Testis (tissue), 3 donors: ENCODE results near the gene IVL. TPM values are rescaled to one million over a fixed set of nuclear protein-coding genes. Genes with fewer than 3 reads are reported as not detected.

ENCODE experiments used
- DNase-seq: peaks from one replicate; pipeline ENCODE4 v3.0.0-alpha.2; 2019
- H3K27ac ChIP-seq, 2 donors: fragments of 200-600 bp; sonication (generic); one replicate each; pipeline ENCODE4 v1.5.1; 2019
- H3K27me3 ChIP-seq: fragments of 200-600 bp; sonication (generic); one replicate; pipeline ENCODE4 v1.5.1; 2019
- H3K36me3 ChIP-seq: fragments of 200-600 bp; sonication (generic); one replicate; pipeline ENCODE4 v1.5.1; 2017; ENCODE audit warnings: low read depth; ENCODE audit errors: missing control alignments
- H3K4me1 ChIP-seq: fragments of 200-600 bp; sonication (generic); one replicate; pipeline ENCODE4 v1.5.1; 2019
- H3K4me3 ChIP-seq, 2 donors: fragments of 200-600 bp; sonication (generic); one replicate each; pipeline ENCODE4 v1.5.1; 2017 to 2019
- H3K9me3 ChIP-seq: fragments of 200-600 bp; sonication (generic); one replicate; pipeline ENCODE4 v1.5.1; 2017
- POLR2A ChIP-seq: fragments of 450-650 bp; IDR thresholded peaks from one replicate; pipeline ENCODE4 v1.6.1; 2017; ENCODE audit warnings: antibody characterized with exemption, mild to moderate bottlenecking, moderate library complexity
- WGBS, 2 donors: methylation state at CpG; one replicate each; pipeline ENCODE4 v1.1.5; 2018; 5-methylcytosine and 5-hydroxymethylcytosine counted together
- intact Hi-C: fragments of 100-400 bp; cut with DNase I; formaldehyde crosslinking; loops from one replicate; pipeline ENCODE4 v1.15.1; 2023; ENCODE audit warnings: low total_unique reads
- polyA plus RNA-seq: library from polyadenylated mRNA; stranded (reverse); fragments of 350-450 nt; fragmentation: Illumina TruSeq; extraction: RNeasy Lipid Tissue Mini Kit (QIAGEN cat#74804); gene quantifications from one replicate; pipeline ENCODE4 v1.2.3, GENCODE V29; 2014; ENCODE audit warnings: low read depth, low replicate concordance; ENCODE audit not compliant: insufficient read depth
- total RNA-seq, 2 donors: library from RNA; depleted of rRNA; stranded (reverse); fragments of >200 nt; gene quantifications; one replicate each; pipeline ENCODE4 v1.2.3, GENCODE V29; 2016
- TF ChIP-seq, protein P1 (sequence below), 3 experiments: fragments of 450-650 bp in 2 of 3; fragments of 200-600 bp in 1 of 3; sonication (generic) in 1 of 3; IDR thresholded peaks; one replicate each; pipeline ENCODE4 v1.5.1; 2016 to 2019; ENCODE audit warnings: antibody characterized with exemption in 3 of 3, mild to moderate bottlenecking in 2 of 3, moderate library complexity in 1 of 3

IVL gene
- total and polyA plus RNA-seq, 3 donors from 2014 or later, result not detected

DNA sequence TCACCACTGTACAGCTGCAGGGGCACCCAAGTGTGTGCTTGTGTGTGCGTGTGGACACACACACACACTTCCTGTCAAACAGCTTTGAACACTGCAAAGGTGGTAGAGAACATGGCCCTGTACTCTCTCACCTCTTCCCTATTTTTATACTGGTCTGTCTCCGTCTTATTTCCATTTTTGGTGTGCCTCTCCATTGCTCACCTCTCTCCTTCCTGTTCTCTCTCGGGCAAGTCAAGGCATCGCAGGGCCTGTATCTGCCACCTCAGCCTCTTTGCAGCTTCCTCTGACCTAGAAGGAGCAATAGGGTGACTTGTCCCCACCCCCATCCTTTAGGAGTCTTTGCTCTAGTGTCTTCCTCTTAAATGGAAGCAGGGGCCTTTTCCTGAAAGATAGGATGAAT is 28.0 kb upstream of the IVL start:
- Histone ChIP-seq H3K27ac (no peak overlapping the region), H3K4me1 (no peaks in the 10 kb centered on the region), H3K36me3 (no peaks in the 10 kb centered on the region), H3K27me3 (no peaks in the 10 kb centered on the region), H3K4me3 (no peak overlapping the region), H3K9me3 (no peaks in the 10 kb centered on the region)
- intact Hi-C loops, result no loop called here
- no peak for TF ChIP-seq POLR2A
- TF ChIP-seq, protein P1, sequence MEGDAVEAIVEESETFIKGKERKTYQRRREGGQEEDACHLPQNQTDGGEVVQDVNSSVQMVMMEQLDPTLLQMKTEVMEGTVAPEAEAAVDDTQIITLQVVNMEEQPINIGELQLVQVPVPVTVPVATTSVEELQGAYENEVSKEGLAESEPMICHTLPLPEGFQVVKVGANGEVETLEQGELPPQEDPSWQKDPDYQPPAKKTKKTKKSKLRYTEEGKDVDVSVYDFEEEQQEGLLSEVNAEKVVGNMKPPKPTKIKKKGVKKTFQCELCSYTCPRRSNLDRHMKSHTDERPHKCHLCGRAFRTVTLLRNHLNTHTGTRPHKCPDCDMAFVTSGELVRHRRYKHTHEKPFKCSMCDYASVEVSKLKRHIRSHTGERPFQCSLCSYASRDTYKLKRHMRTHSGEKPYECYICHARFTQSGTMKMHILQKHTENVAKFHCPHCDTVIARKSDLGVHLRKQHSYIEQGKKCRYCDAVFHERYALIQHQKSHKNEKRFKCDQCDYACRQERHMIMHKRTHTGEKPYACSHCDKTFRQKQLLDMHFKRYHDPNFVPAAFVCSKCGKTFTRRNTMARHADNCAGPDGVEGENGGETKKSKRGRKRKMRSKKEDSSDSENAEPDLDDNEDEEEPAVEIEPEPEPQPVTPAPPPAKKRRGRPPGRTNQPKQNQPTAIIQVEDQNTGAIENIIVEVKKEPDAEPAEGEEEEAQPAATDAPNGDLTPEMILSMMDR (IDR thresholded peaks at IDR 0.05), result no peak
- WGBS, 2 donors, result 90 to 93% methylated on average over 4 of the region's 4 CpGs
- no peak for DNase-seq

DNA sequence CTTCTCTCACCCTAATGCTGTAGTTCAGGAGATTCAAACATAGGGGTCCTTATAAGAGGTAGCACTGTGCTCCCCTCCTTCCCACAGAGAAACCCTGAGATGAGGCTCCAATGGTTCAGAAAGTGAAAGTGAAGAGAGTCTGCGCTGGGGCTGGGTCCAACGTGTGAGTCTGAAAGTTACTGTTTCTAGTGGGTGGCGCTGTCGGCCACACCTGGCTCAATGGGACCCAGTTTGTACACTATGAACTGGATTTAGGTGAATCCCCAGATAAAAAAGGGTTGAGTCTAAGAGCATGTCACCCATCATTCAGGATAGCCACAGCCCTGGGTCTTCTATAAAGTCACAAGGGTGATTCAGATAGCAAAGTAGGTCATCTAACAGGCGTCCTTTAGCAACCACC is 27.4 kb upstream of the IVL start:
- Histone ChIP-seq H3K9me3 (no peaks in the 10 kb centered on the region), H3K4me3 (no peak overlapping the region), H3K4me1 (no peaks in the 10 kb centered on the region), H3K27ac (no peak overlapping the region), H3K27me3 (no peaks in the 10 kb centered on the region), H3K36me3 (no peaks in the 10 kb centered on the region)
- DNase-seq, result no peak
- TF ChIP-seq POLR2A, result no peak
- TF ChIP-seq, protein P1 (IDR thresholded peaks at IDR 0.05), result no peak
- WGBS, 2 donors, result 74 to 84% methylated on average over 5 of the region's 5 CpGs
- intact Hi-C loops, result no loop called here

DNA sequence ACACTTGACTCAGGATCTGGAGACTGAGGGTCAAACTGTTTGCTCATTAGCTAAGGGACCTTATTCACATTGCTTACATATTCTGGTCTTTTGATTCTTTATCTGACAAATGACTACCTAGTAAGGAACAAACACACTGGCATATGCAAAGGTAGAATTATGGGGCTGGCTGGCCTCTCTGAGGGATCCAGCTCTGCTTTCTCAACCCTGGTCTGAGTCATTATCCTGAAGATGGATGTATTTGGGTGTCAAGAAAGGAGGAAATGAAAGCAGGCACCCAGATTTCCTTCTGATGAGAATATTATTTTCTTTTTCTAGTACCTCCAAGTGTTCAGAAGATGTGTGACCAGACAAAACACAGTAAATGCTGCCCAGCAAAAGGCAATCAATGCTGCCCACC is 24.3 kb upstream of the IVL start:
- DNase-seq, result no peak
- Histone ChIP-seq H3K4me1 (no peaks in the 10 kb centered on the region), H3K27me3 (no peaks in the 10 kb centered on the region), H3K36me3 (no peaks in the 10 kb centered on the region), H3K27ac (no peak overlapping the region), H3K9me3 (no peaks in the 10 kb centered on the region), H3K4me3 (no peak overlapping the region)
- no peak for TF ChIP-seq POLR2A
- TF ChIP-seq, protein P1 (IDR thresholded peaks at IDR 0.05), result no peak
- intact Hi-C loops, result no loop called here

- TF ChIP-seq, protein P1 (IDR thresholded peaks at IDR 0.05), result no peak
- TF ChIP-seq POLR2A, result no peak
- Histone ChIP-seq H3K4me3 (no peak overlapping the region), H3K36me3 (no peaks in the 10 kb centered on the region), H3K9me3 (no peaks in the 10 kb centered on the region), H3K27me3 (no peaks in the 10 kb centered on the region), H3K4me1 (no peaks in the 10 kb centered on the region), H3K27ac (no peak overlapping the region)
- no peak for DNase-seq
- intact Hi-C loops, result no loop called here
- WGBS, 2 donors, result 86 to 95% methylated on average over 1 of the region's 1 CpG
Measured at GRCh38 chr1:152884506-152884905, 23.8 kb upstream of the IVL start.

DNA sequence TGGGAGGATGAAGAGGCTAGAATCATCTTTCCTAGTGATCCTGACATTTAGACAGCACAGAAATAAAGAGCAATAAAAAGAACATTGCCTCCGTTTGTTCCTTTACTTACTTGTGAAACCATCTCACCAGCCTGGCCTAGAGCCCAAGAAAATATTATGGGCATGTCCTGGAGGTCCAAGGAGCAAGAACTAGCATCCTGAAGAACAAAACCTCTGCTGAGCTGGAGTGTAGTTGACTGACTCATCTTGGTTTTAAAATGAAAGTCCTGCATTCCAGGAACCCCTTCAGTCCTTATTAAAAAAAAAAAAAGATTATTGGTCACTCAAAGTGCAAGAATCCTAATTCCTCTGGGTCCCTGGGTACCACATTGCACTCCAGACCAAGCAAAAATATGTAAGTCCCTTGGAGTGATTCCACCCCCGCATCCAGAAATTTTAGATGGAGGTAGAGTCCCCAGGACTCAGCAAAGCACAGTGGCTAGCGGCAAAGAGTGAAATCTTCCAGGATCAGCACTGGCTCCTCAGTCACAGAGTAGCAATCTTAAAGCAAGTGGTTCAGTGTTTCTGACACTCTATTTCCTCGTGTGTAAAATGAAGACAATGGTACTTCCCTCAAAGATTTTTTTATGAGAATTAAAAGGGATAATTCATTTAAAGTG is 23.3 kb upstream of the IVL start:
- DNase-seq, result no peak
- Histone ChIP-seq H3K4me3 (no peak overlapping the region), H3K27me3 (no peaks in the 10 kb centered on the region), H3K4me1 (no peaks in the 10 kb centered on the region), H3K36me3 (no peaks in the 10 kb centered on the region), H3K27ac (no peak overlapping the region), H3K9me3 (no peaks in the 10 kb centered on the region)
- intact Hi-C loops, result no loop called here
- TF ChIP-seq, protein P1 (IDR thresholded peaks at IDR 0.05), result no peak
- TF ChIP-seq POLR2A, result no peak
- WGBS, 2 donors, result 65 to 68% methylated on average over 4 of the region's 4 CpGs
